Thyroid gland (tissue), 4 donors: ENCODE data around the gene ATP2B1. TPM values are rescaled to one million over a fixed set of nuclear protein-coding genes. Genes with fewer than 3 reads are reported as not detected.

Experiments
- DNase-seq, 2 donors: peaks; one replicate each; pipeline ENCODE4 v3.0.0-alpha.2; 2019
- H3K27ac ChIP-seq, 3 donors: fragments of 200-600 bp; sonication (generic); 1 replicate in 2 of 3; 2 replicates in 1 of 3; pipeline ENCODE4 v1.5.1; 2016 to 2019; ENCODE audit warnings: mild to moderate bottlenecking in 1 of 3, moderate library complexity in 1 of 3
- H3K27me3 ChIP-seq: fragments of 200-600 bp; sonication (generic); one replicate; pipeline ENCODE4 v1.5.1; 2019
- H3K36me3 ChIP-seq, 2 donors: fragments of 200-600 bp; sonication (generic); one replicate each; pipeline ENCODE4 v1.5.1; 2016 to 2019
- H3K4me1 ChIP-seq, 2 donors: fragments of 200-600 bp; sonication (generic); one replicate each; pipeline ENCODE4 v1.5.1; 2017 to 2019
- H3K4me3 ChIP-seq, 3 donors: fragments of 200-600 bp; sonication (generic); replicated peaks in 1 of 3; 1 replicate in 2 of 3; 2 replicates in 1 of 3; pipeline ENCODE4 v1.5.1; 2016; ENCODE audit warnings: mild to moderate bottlenecking in 1 of 3
- H3K9me3 ChIP-seq: fragments of 200-600 bp; sonication (generic); one replicate; pipeline ENCODE4 v1.5.1; 2017
- CTCF ChIP-seq, 6 experiments: fragments of 200-600 bp in 3 of 6; fragments of 450-650 bp in 3 of 6; sonication (generic) in 3 of 6; IDR thresholded peaks; one replicate each; pipeline ENCODE4 v1.5.1; 2016 to 2019; ENCODE audit warnings: antibody characterized with exemption in 6 of 6, mild to moderate bottlenecking in 2 of 6, inconsistent platforms in 1 of 6, moderate library complexity in 1 of 6
- POLR2A ChIP-seq, 2 donors: fragments of 450-650 bp; IDR thresholded peaks; one replicate each; pipeline ENCODE4 v1.6.1; 2017; ENCODE audit warnings: antibody characterized with exemption in 2 of 2, mild to moderate bottlenecking in 2 of 2, moderate library complexity in 1 of 2
- WGBS, 2 donors: methylation state at CpG; one replicate each; pipeline ENCODE4 v1.1.5; 2017; 5-methylcytosine and 5-hydroxymethylcytosine counted together
- intact Hi-C: fragments of 100-400 bp; cut with DNase I; formaldehyde crosslinking; loops from one replicate; pipeline ENCODE4 v1.15.1; 2023
- total RNA-seq, 4 donors: library from RNA; depleted of rRNA; stranded (reverse); fragments of >200 nt; gene quantifications; one replicate each; pipeline ENCODE4 v1.2.3, GENCODE V29; 2016

Gene ATP2B1
- total RNA-seq, 4 donors from 2014 or later: 34.5 to 66.0 (median 44.4) TPM

- Histone ChIP-seq H3K27me3 (no peaks in the 10 kb centered on the region), H3K27ac (no peak overlapping the region), H3K4me1 (no peaks in the 10 kb centered on the region), H3K4me3 (no peak overlapping the region), H3K9me3 (no peaks in the 10 kb centered on the region), H3K36me3 (peaks cover 0 to 6% of the 10 kb centered on the region in 2 donors)
- DNase-seq: no peak
- TF ChIP-seq CTCF (IDR thresholded peaks at IDR 0.05) (no peak), POLR2A (IDR thresholded peaks at IDR 0.05) (no peak)
- 91 to 94% methylated on average over 5 of the region's 5 CpGs for WGBS, 2 donors
- intact Hi-C loops: no loop called here
Measured at GRCh38 chr12:89593873-89594272, 114.8 kb downstream of the ATP2B1 start.

- H3K4me3 ChIP-seq: no peak overlapping the region
- no peaks in the 10 kb centered on the region for H3K9me3 ChIP-seq
- TF ChIP-seq POLR2A (IDR thresholded peaks at IDR 0.05): no peak
- no peak for TF ChIP-seq CTCF (IDR thresholded peaks at IDR 0.05)
- no peaks in the 10 kb centered on the region for H3K27me3 ChIP-seq
- no peaks in the 10 kb centered on the region for H3K4me1 ChIP-seq
- H3K36me3 ChIP-seq: peaks cover 0 to 5% of the 10 kb centered on the region in 2 donors
- H3K27ac ChIP-seq: no peak overlapping the region
- intact Hi-C loops: no loop called here
- 92 to 94% methylated on average over 4 of the region's 4 CpGs for WGBS, 2 donors
- no peak for DNase-seq
Measured at GRCh38 chr12:89593233-89593632, 115.4 kb downstream of the ATP2B1 start.

- no peak for DNase-seq
- no peak overlapping the region for H3K27ac ChIP-seq
- intact Hi-C loops: no loop called here
- no peaks in the 10 kb centered on the region for H3K4me1 ChIP-seq
- no peaks in the 10 kb centered on the region for H3K27me3 ChIP-seq
- peaks cover 0 to 5% of the 10 kb centered on the region in 2 donors for H3K36me3 ChIP-seq
- no peaks in the 10 kb centered on the region for H3K9me3 ChIP-seq
- TF ChIP-seq CTCF (IDR thresholded peaks at IDR 0.05): no peak
- TF ChIP-seq POLR2A (IDR thresholded peaks at IDR 0.05): no peak
- H3K4me3 ChIP-seq: no peak overlapping the region
Measured at GRCh38 chr12:89589753-89590152, 118.9 kb downstream of the ATP2B1 start.

- no peak for DNase-seq
- Histone ChIP-seq H3K36me3 (no peaks in the 10 kb centered on the region), H3K4me1 (peaks cover 6 to 15% of the 10 kb centered on the region in 2 donors), H3K4me3 (no peak overlapping the region), H3K9me3 (no peaks in the 10 kb centered on the region), H3K27ac (no peak overlapping the region), H3K27me3 (no peaks in the 10 kb centered on the region)
- WGBS, 2 donors: 96% methylated on average over 2 of the region's 2 CpGs
- TF ChIP-seq POLR2A (IDR thresholded peaks at IDR 0.05) (no peak), CTCF (IDR thresholded peaks at IDR 0.05) (no peak)
- intact Hi-C loops: no loop called here
Measured at GRCh38 chr12:89578499-89578898, 130.1 kb downstream of the ATP2B1 start.

GRCh38 chr12:89576572-89577220 lies 131.9 kb downstream of the ATP2B1 start:
- no peaks in the 10 kb centered on the region for H3K27me3 ChIP-seq
- intact Hi-C loops: no loop called here
- TF ChIP-seq CTCF (IDR thresholded peaks at IDR 0.05) (no peak), POLR2A (IDR thresholded peaks at IDR 0.05) (no peak)
- no peak for DNase-seq
- H3K4me1 ChIP-seq: peaks cover 6 to 15% of the 10 kb centered on the region in 2 donors
- H3K9me3 ChIP-seq: no peaks in the 10 kb centered on the region
- H3K36me3 ChIP-seq: no peaks in the 10 kb centered on the region
- H3K27ac ChIP-seq: no peak overlapping the region
- no peak overlapping the region for H3K4me3 ChIP-seq
- WGBS, 2 donors: 96% methylated on average over 1 of the region's 1 CpG
